Measurements from ENCODE around the gene CD36.

- TF ChIP-seq CTCF (IDR thresholded peaks at IDR 0.05) (no peak), POLR2A (IDR thresholded peaks at IDR 0.05) (no peak)
Measured at GRCh38 chr7:80614851-80615271, 23.6 kb upstream of the CD36 start.

Measured in uterus (tissue), 2 donors.